Smooth muscle cell of the brain vasculature (primary cell): Measurements from ENCODE around the gene PPAT.
"Not testable (repeated sequence)": the region's sequence is repeated elsewhere in the genome, so short reads cannot be mapped to it uniquely, and the experiment has no call there.

Source experiments
- DNase-seq: peaks from one replicate; pipeline ENCODE4 v3.0.0-alpha.2; 2012; ENCODE audit warnings: low read depth, low spot score

The PPAT gene

GRCh38 chr4:56435140-56435926 lies at the start of gene PPAT:
Gene PPAT (minus strand): TSS chr4:56435615. CDS start chr4:56435477, 138 bp downstream.
- peak; percentile 93 for DNase-seq

- no peak for DNase-seq
Measured at GRCh38 chr4:56480691-56481090, 45.3 kb upstream of the PPAT start.

GRCh38 chr4:56477192-56477702 lies 41.8 kb upstream of the PPAT start:
- no peak for DNase-seq

- no peak for DNase-seq
Measured at GRCh38 chr4:56475917-56476316, 40.5 kb upstream of the PPAT start.

GRCh38 chr4:56469489-56470210 lies 34.2 kb upstream of the PPAT start:
- DNase-seq: no peak

- no peak for DNase-seq
Measured at GRCh38 chr4:56468097-56468422, 32.6 kb upstream of the PPAT start.

- DNase-seq: peak; percentile 51
Measured at GRCh38 chr4:56467284-56468096, 32.1 kb upstream of the PPAT start, which contains the start of gene SRP72. Gene SRP72 (plus strand): TSS chr4:56467617. CDS start chr4:56467636, 19 bp downstream.

GRCh38 chr4:56466910-56467283 lies 31.5 kb upstream of the PPAT start:
- DNase-seq: no peak

GRCh38 chr4:56466296-56466761 lies 30.9 kb upstream of the PPAT start:
- DNase-seq: not testable (repeated sequence)

GRCh38 chr4:56465599-56466295 lies 30.3 kb upstream of the PPAT start:
- DNase-seq: no peak

GRCh38 chr4:56464581-56464980 lies 29.2 kb upstream of the PPAT start:
- no peak for DNase-seq

GRCh38 chr4:56463711-56464110 lies 28.3 kb upstream of the PPAT start:
- DNase-seq: no peak

GRCh38 chr4:56462157-56462556 lies 26.7 kb upstream of the PPAT start:
- DNase-seq: no peak

- no peak for DNase-seq
Measured at GRCh38 chr4:56460085-56460484, 24.7 kb upstream of the PPAT start.

GRCh38 chr4:56450342-56450741 lies 14.9 kb upstream of the PPAT start:
- no peak for DNase-seq

- DNase-seq: not testable (repeated sequence)
Measured at GRCh38 chr4:56449475-56449874, 14.1 kb upstream of the PPAT start.

- no peak for DNase-seq
Measured at GRCh38 chr4:56448301-56448700, 12.9 kb upstream of the PPAT start.

- DNase-seq: no peak
Measured at GRCh38 chr4:56445699-56446098, 10.3 kb upstream of the PPAT start.

GRCh38 chr4:56444719-56445118 lies 9.3 kb upstream of the PPAT start:
- no peak for DNase-seq

GRCh38 chr4:56440983-56441382 lies 5.6 kb upstream of the PPAT start:
- DNase-seq: no peak

- no peak for DNase-seq
Measured at GRCh38 chr4:56438766-56439165, 3.4 kb upstream of the PPAT start.
